Central memory CD4-positive, alpha-beta T cell (primary cell): ENCODE data around the gene NCK2.

Experiments
- DNase-seq: peaks from one replicate; pipeline ENCODE4 v3.0.0; 2022

NCK2 gene

GRCh38 chr2:105857076-105857740 is 112.5 kb downstream of the NCK2 start:
- DNase-seq = peak; percentile 48

GRCh38 chr2:105858868-105859693 is 114.4 kb downstream of the NCK2 start:
- no peak for DNase-seq

GRCh38 chr2:105859694-105859951 is 114.9 kb downstream of the NCK2 start:
- DNase-seq = no peak

GRCh38 chr2:105860567-105860966 is 115.9 kb downstream of the NCK2 start:
- DNase-seq = no peak

GRCh38 chr2:105861200-105861599 is 116.5 kb downstream of the NCK2 start:
- DNase-seq = peak; percentile 32

GRCh38 chr2:105862843-105863242 is 118.1 kb downstream of the NCK2 start:
- DNase-seq = no peak

GRCh38 chr2:105864262-105864661 is 119.5 kb downstream of the NCK2 start:
- DNase-seq = peak; percentile 39

- DNase-seq = no peak
These were observed 120.7 kb downstream of the NCK2 start for GRCh38 chr2:105865222-105865913.

- DNase-seq = no peak
These were observed 121.8 kb downstream of the NCK2 start for GRCh38 chr2:105866216-105867185.

GRCh38 chr2:105867587-105867986 is 122.9 kb downstream of the NCK2 start:
- DNase-seq = no peak

- no peak for DNase-seq
These were observed 123.3 kb downstream of the NCK2 start for GRCh38 chr2:105868060-105868459.

- no peak for DNase-seq
These were observed 124.6 kb downstream of the NCK2 start for GRCh38 chr2:105869341-105869740.

GRCh38 chr2:105870062-105870461 is 125.3 kb downstream of the NCK2 start:
- no peak for DNase-seq

GRCh38 chr2:105870858-105871257 is 126.1 kb downstream of the NCK2 start:
- DNase-seq = no peak

GRCh38 chr2:105872142-105872728 is 127.5 kb downstream of the NCK2 start:
- DNase-seq = peak; percentile 22

- DNase-seq = no peak
These were observed 128.1 kb downstream of the NCK2 start for GRCh38 chr2:105872830-105873229.

- no peak for DNase-seq
These were observed 128.6 kb downstream of the NCK2 start for GRCh38 chr2:105873281-105873680.

- DNase-seq = no peak
These were observed 129.0 kb downstream of the NCK2 start for GRCh38 chr2:105873721-105874120.

- no peak for DNase-seq
These were observed 129.8 kb downstream of the NCK2 start for GRCh38 chr2:105874466-105874865.

GRCh38 chr2:105875241-105875640 is 130.5 kb downstream of the NCK2 start:
- no peak for DNase-seq

- no peak for DNase-seq
These were observed 131.5 kb downstream of the NCK2 start for GRCh38 chr2:105876191-105876590.

- DNase-seq = no peak
These were observed 133.2 kb downstream of the NCK2 start for GRCh38 chr2:105877945-105878344.
